Metanephros (tissue), 1 donor: ENCODE measurements around the gene ZDHHC11. TPM values are rescaled to one million over a fixed set of nuclear protein-coding genes. Genes with fewer than 3 reads are reported as not detected.

Experiments
- total RNA-seq: library from RNA; depleted of rRNA; stranded (reverse); fragments of >200 nt; gene quantifications from one replicate; pipeline ENCODE4 v1.2.3, GENCODE V29; 2014

The ZDHHC11 gene, protein sequence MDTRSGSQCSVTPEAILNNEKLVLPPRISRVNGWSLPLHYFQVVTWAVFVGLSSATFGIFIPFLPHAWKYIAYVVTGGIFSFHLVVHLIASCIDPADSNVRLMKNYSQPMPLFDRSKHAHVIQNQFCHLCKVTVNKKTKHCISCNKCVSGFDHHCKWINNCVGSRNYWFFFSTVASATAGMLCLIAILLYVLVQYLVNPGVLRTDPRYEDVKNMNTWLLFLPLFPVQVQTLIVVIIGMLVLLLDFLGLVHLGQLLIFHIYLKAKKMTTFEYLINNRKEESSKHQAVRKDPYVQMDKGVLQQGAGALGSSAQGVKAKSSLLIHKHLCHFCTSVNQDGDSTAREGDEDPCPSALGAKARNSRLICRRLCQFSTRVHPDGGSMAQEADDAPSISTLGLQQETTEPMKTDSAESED
- total RNA-seq = 14.9 TPM

GRCh38 chr5:850511-851006 lies at the start of gene ZDHHC11:
Gene ZDHHC11 (minus strand): TSS chr5:850986. CDS start chr5:850602, 384 bp downstream.

DNA sequence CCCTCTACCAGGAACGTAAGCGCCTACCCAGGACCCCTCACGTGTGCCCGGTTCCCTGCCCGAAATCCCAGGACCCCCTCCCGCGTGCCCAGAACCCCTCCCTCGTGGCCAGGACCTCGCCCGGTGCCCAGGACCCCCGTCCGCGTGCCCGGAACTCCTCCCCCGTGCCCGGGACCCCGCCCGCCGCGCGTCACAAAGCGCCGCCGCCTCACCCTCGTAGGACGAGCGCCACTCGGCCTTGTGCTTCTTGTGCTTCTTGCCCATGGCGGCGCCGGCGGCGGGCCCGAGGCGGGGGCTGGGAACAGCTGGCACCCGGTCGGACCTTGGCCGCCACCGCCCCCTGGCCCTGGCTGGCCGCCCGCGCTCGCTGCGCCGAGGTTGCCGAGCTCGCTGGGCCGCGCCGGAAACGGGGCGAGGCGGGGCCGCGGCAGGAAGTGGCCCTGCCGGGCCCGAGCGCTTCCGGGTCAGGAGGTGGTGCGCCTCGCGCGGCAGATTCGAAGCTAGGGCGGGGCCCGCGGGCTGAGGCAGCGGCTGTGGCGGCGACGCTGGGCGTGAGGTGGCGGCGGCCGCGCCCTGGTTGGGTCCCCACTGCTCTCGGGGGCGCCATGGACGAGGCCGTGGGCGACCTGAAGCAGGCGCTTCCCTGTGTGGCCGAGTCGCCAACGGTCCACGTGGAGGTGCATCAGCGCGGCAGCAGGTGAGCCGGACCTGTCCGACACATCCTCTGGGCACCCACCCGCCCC lies 41.8 kb upstream of the ZDHHC11 start, which contains the start of the genes BRD9 and TRIP13:
BRD9 (minus strand) TSS at position 408 of the 743 bp plus-strand sequence; CDS start at position 264, 144 bp downstream.
TRIP13 (plus strand) TSS at position 491 of the 743 bp plus-strand sequence; CDS start at position 606, 115 bp downstream.

GRCh38 chr5:784428-785177 lies 66.2 kb downstream of the ZDHHC11 start, which contains the start of gene ZDHHC11B:
Gene ZDHHC11B (minus strand): TSS chr5:784729. CDS start chr5:766919, 17,810 bp downstream.

Other genes starting within 250 kb of the ZDHHC11 start
- gene CEP72, start 238.6 kb downstream of the ZDHHC11 start, total RNA-seq = 11.7 TPM
- 6.4 TPM for gene TPPP, start 157.6 kb downstream of the ZDHHC11 start, total RNA-seq
- 3.0 TPM for gene ZDHHC11B, start 66.3 kb downstream of the ZDHHC11 start, total RNA-seq
- gene BRD9, start 41.8 kb upstream of the ZDHHC11 start, total RNA-seq = 39.8 TPM
- gene TRIP13, start 41.9 kb upstream of the ZDHHC11 start, total RNA-seq = 6.1 TPM
- gene NKD2, start 157.8 kb upstream of the ZDHHC11 start, total RNA-seq = 36.5 TPM